Kidney epithelial cell (primary cell): ENCODE results near the gene UNKL. TPM values are rescaled to one million over a fixed set of nuclear protein-coding genes. Genes with fewer than 3 reads are reported as not detected.

ENCODE experiments used
- DNase-seq: peaks from one replicate; pipeline ENCODE4 v3.0.0-alpha.2; 2010; ENCODE audit warnings: low read depth
- H3K27me3 ChIP-seq: 2 replicates; pipeline ENCODE4 v1.6.0; 2011; ENCODE audit warnings: low read length; ENCODE audit not compliant: control insufficient read depth, insufficient read depth
- H3K36me3 ChIP-seq: 2 replicates; pipeline ENCODE4 v1.5.1; 2011; ENCODE audit warnings: low read length; ENCODE audit not compliant: control insufficient read depth, insufficient read depth
- H3K4me3 ChIP-seq: 2 replicates; pipeline ENCODE4 v1.5.1; 2011; ENCODE audit warnings: low read depth, mild to moderate bottlenecking, control low read depth, low read length
- total RNA-seq: library from RNA; depleted of rRNA; stranded (reverse); fragments of >200 nt; gene quantifications from 2 replicates; pipeline ENCODE4 v1.2.3, GENCODE V29; 2015
- TF ChIP-seq, protein P1 (sequence below): IDR thresholded peaks from 2 replicates; pipeline ENCODE4 v1.5.1; 2011; ENCODE audit warnings: mild to moderate bottlenecking, moderate library complexity, low read length, control low read depth, inconsistent platforms; ENCODE audit not compliant: insufficient read depth, poor library complexity, severe bottlenecking

UNKL gene
- total RNA-seq, 1 donor from 2014 or later = 19.3 TPM

DNA sequence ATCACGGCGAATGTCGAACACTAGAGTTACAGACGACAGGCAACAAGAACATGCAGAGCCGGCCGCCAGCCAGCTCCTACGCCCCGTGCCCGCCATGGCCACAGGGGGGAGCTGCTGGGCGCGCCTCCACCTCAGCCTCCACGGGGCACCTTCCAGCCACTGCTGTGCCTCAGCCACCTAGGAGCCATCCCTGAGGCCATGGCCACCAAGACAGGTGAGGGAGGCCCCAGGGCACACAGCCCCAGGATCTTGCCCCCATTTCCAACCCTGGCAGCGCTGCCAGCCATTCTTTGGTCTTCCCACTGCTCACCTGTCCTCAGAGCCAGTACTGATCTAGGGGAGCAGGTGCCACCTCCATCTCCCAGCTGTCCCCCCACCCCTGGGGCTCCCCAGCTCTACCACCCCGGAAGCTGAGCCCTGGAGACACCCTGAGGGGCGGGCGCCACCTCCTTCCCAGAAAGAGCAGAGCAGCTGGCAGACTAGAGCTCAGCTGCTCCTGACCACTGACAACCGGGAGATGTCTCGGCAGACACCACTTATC is 50.9 kb downstream of the UNKL start:
- no peak for DNase-seq
- TF ChIP-seq, protein P1, sequence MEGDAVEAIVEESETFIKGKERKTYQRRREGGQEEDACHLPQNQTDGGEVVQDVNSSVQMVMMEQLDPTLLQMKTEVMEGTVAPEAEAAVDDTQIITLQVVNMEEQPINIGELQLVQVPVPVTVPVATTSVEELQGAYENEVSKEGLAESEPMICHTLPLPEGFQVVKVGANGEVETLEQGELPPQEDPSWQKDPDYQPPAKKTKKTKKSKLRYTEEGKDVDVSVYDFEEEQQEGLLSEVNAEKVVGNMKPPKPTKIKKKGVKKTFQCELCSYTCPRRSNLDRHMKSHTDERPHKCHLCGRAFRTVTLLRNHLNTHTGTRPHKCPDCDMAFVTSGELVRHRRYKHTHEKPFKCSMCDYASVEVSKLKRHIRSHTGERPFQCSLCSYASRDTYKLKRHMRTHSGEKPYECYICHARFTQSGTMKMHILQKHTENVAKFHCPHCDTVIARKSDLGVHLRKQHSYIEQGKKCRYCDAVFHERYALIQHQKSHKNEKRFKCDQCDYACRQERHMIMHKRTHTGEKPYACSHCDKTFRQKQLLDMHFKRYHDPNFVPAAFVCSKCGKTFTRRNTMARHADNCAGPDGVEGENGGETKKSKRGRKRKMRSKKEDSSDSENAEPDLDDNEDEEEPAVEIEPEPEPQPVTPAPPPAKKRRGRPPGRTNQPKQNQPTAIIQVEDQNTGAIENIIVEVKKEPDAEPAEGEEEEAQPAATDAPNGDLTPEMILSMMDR = peak; percentile 92
- Histone ChIP-seq H3K4me3 (no peak overlapping the region), H3K36me3 (peaks cover 4% of the 10 kb centered on the region), H3K27me3 (no peaks in the 10 kb centered on the region)

DNA sequence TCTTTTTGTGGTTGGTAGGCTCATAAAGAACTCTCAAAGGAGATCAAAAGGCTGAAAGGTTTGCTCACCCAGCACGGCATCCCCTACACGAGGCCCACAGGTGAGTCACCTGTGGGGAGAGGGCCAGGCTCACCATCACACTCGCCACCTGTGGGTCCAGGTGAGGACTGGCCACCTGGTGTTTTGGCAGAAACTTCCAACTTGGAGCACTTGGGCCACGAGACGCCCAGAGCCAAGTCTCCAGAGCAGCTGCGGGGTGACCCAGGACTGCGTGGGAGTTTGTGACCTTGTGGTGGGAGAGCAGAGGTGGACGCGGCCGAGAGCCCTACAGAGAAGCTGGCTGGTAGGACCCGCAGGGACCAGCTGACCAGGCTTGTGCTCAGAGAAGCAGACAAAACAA is 51.7 kb downstream of the UNKL start:
- TF ChIP-seq, protein P1 = no peak
- Histone ChIP-seq H3K4me3 (no peak overlapping the region), H3K36me3 (peaks cover 4% of the 10 kb centered on the region), H3K27me3 (no peaks in the 10 kb centered on the region)
- DNase-seq = no peak

DNA sequence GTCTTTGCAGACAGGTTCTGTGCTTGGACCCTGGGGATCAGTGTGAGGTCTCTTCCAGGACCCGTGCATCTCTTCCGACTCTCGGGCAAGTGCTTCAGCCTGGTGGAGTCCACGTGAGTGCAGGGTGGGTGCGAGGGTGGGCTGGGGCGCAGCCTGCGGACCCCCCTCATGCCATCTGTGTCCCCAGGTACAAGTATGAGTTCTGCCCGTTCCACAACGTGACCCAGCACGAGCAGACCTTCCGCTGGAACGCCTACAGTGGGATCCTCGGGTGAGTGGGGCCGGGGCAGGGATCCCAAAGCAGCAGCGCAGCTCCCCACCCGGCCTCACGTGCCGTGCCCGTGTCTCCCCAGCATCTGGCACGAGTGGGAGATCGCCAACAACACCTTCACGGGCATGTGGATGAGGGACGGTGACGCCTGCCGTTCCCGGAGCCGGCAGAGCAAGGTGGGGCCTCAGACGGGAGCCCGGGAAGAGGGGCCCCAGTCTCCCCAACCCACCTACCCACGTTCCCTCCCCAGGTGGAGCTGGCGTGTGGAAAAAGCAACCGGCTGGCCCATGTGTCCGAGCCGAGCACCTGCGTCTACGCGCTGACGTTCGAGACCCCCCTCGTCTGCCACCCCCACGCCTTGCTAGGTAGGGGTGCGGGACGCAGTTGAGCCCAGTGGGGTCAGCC is 52.7 kb downstream of the UNKL start:
- H3K4me3 ChIP-seq = no peak overlapping the region
- H3K36me3 ChIP-seq = peaks cover 4% of the 10 kb centered on the region
- TF ChIP-seq, protein P1 = no peak
- H3K27me3 ChIP-seq = no peaks in the 10 kb centered on the region
- no peak for DNase-seq

DNA sequence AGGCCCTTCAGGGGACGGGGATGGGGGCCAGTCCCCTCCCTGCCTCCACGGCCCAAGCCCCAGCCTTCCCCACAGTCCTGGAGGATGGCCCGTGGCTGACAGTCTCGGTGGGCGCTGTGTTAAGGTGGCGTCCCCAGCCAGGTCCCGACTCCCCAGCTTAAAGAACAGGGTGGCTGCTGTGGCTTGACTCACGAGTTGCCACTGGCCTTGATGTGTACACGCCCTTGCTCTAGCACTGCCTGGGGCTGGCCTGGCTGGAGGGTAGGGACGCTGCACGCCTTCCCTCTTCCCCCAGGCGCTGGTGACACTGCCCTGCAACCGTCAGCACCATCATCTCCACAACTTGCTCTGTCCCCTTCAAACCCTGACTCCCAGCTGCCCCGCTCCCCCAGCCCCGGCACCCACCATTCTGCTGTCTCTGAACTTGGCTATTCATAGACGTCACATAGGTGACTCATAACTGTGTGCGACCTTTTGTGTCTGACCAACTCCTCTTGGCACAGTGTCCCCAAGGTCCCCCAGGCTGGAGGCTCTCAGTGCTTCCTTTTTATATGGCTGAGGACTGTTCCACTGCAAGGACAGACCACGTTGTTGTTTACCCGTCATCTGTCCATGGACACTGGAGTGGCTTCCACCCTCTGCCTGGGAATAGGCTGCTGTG is 56.5 kb downstream of the UNKL start:
- DNase-seq = no peak
- TF ChIP-seq, protein P1 = no peak
- Histone ChIP-seq H3K27me3 (no peaks in the 10 kb centered on the region), H3K36me3 (peaks cover 3% of the 10 kb centered on the region), H3K4me3 (no peak overlapping the region)

DNA sequence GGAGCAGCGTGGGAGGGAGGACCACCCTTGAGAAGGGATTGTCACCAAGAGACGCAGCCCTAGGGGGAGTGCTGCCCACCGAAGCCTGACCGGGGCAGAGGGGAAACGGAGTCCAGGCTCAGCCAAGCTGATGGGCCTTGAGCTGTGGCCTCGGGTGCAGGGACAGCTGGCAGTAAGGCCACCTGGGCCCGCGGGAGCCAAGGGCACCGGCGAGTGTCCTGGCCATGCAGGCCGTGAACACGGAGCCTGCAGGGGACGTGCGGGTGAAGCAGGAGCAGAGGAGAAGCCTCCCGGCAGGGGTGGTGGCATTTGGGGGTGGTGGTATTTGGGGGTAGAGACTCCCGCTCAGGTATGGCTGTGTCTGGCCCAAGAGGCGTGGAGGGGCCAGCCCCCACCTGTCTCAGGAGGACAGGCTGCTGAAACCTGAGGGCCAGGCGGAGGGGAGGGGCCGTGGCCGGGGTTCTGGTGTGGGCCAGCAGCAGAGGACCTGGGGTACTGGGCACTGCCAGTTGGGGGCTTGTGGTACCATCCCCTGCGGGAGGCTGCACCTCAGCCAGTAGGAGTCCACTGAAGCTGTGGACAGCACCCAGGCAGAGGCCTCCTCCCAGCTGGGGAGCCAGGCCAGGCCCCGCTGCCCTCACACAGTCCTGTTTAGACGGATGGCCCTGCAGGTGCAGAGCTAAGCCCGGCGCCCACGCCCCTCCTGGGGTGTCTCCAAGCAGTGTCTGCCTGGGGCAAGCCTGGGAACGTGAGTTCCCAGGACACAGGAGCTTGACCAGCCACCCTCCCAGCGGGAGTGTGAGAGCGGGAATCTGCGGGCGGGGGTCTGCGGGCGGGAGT is 58.2 kb downstream of the UNKL start:
- no peaks in the 10 kb centered on the region for H3K27me3 ChIP-seq
- no peak for DNase-seq
- H3K36me3 ChIP-seq = no peaks in the 10 kb centered on the region
- H3K4me3 ChIP-seq = no peak overlapping the region
- TF ChIP-seq, protein P1 = no peak
